Amniotic stem cell (primary cell): Measurements from ENCODE around the gene SRRM1.
"Not testable (repeated sequence)": the region's sequence is repeated elsewhere in the genome, so short reads cannot be mapped to it uniquely, and the experiment has no call there.

Source experiments
- DNase-seq: peaks from one replicate; lab custom pipeline; 2025; lab: John Stamatoyannopoulos, UW

The SRRM1 gene

GRCh38 chr1:24694380-24694843 is 51.3 kb downstream of the SRRM1 start:
- no peak for DNase-seq

DNA sequence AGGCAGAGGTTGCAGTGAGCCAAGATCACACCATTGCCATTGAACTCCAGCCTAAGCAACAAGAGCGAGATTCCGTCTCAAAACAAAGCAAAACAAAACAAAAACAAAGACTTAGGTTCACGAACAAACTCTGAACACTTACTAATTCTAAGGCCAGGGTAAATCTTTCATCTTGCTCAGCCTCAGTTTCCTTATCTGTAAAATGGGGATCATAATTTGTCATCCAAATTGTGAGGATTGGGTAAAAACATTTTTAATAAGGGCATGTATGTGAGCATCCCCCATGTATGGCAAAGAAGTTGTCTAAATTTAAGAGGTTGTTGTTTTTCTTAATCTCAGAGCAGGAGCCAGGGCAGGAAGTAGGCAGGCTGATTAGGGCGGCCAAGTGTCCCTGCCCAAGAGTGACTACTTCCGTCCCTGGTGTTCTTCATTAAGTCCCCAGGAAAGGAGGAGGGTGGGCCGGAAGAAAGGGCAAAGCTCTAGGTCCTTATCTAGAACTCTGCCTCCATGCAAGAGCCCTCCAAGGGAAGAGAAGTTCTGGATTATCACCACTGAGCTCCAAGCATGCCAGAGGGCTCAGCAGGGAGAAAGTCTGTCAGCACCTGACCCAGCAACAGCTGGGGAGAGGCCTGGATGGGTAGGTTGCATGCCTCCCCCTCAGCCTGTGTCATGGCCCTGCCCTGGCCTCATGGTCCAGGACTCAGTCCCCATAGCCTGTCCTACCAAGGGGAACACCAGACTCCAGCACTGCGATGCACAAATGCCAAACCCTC is 52.3 kb downstream of the SRRM1 start:
- DNase-seq: no peak

GRCh38 chr1:24696041-24696755 is 53.1 kb downstream of the SRRM1 start:
- no peak for DNase-seq

- DNase-seq: no peak
Observed at GRCh38 chr1:24696756-24697330, 53.7 kb downstream of the SRRM1 start.

DNA sequence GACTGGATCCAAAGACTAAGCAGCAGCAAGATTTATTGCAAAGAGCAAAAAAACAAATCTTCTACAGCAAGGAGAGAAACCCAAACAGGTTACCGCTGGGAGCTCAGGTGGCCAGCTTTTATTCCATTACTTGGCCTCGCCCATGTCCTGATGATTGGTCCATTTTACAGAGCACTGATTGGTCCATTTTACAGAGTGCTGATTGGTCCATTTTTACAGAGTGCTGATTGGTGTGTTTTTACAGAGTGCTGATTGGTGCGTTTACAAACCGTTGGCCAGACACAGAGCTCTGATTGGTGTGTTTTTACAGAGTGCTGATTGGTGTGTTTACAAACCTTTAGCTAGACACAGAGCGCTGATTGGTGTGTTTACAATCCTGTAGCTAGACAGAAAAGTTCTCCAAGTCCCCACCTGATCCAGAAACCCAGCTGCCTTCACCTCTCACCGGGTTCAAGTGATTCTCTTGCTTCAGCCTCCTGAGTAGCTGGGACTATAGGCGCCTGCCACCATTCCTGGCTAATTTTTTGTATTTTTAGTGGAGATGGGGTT is 54.4 kb downstream of the SRRM1 start:
- DNase-seq: not testable (repeated sequence)

DNA sequence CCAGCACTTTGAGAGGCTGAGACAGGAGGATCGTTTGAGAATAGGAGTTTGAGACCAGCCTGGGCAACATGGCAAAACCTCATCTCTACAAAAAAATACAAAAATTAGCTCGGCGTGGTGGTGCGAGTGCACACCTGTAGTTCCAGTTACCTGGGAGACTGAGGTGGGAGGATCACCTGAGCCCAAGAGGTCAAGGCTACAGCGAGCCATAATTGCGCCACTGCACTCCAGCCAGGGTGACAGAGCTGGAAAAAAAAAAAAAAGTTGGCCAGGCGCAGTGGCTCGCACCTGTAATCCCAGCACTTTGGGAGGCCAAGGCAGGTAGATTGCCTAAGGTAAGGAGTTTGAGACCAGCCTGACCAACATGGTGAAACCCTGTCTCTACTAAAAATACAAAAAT is 55.2 kb downstream of the SRRM1 start:
- DNase-seq: not testable (repeated sequence)

GRCh38 chr1:24699628-24700027 is 56.5 kb downstream of the SRRM1 start:
- DNase-seq: no peak

DNA sequence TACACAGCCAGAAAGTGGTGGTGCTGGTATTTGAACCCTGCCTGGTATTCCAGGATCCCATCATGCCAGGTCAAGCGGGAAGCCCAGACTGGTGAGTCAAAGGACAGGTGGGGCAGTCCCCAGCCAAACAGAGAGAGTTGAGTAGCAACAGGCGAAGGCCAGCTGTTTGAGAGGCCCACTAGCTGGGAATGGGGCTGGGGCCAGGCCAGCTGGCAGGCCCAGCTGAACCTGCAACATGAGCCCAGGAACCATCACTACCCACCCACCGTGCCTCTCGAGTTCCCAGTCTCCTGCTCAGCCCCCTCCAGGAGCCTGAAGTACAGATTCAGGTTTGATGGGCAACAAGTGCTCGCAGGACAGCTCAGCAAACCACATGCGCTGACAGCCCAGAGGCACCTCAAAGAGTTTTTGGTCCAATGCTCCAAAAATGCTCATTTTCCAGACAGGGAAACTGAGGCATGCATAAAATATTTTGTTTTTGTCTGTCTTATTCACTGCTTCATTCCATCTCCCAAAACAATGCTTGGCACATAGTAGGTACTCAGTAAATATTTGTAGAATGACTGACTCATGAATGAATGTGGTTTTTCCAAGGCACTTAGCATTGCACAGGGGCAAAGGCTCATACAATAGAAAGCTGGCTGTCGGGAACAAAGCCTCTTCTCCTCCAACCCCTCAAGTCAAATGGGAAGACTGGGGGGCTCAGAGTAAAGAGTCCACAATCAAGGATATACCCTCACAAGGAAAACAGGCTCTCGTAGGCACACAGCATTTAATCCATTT is 59.6 kb downstream of the SRRM1 start:
- DNase-seq: no peak

DNA sequence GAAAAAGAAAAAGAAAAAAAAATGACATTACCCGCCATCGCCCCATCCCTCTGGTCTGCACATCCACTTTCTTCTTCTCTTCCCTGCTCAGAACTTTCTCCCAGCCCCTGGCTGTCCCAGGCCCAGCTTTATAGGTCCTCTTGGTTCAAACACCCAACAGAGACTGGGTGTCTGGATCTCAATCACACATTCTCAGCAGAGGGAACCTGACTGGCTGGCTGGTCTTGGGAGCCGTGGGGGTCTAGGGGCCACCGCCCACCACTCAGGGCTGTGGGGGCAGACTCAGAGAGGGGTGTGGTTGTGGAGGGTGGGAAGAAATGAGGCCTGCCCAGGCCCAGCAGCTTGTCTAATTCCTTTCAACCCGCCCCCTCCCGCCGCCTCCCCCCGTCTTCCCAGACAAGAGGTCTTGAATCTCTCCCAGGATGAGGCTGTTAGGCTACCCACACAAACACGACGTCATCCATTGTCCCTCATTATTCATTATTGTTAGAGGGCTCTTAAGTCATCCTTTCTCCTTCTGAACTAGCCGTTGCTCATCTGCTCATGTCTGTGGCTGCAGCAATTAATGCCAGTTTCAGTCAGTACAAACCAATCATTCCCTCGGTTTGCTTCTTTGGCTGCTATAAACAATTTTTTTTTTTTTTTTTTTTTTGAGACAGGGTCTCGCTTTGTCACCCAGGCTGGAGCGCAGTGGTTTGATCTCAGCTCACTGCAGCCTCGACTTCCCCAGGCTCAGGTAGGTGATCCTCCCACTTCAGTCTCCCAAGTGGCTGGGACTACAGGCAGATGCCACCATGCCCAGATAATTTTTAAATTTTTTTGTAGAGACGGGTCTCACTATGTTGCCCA is 61.5 kb downstream of the SRRM1 start:
- DNase-seq: no peak

GRCh38 chr1:24705260-24706073 is 62.4 kb downstream of the SRRM1 start:
- DNase-seq: no peak

- not testable (repeated sequence) for DNase-seq
Observed at GRCh38 chr1:24706074-24706389, 62.9 kb downstream of the SRRM1 start.

GRCh38 chr1:24707687-24708086 is 64.6 kb downstream of the SRRM1 start:
- DNase-seq: no peak

DNA sequence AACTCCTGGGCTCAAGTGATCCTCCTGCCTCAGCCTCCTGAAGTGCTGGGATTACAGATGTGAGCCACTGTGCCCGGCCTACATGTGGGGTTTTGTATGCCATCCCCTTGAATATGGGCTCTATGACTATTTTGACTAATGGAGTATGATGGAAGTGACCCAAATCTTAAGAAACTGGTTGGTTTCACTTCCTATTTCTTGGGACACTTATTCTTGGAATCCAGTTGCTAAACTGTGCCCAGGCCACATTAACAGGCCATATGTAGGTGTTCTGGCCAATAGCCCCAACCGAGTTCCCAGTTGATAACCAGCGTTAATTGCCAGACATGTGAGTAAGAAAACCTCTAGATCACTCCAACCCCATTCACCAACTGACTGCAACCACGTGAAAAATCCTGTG is 65.8 kb downstream of the SRRM1 start:
- DNase-seq: no peak

DNA sequence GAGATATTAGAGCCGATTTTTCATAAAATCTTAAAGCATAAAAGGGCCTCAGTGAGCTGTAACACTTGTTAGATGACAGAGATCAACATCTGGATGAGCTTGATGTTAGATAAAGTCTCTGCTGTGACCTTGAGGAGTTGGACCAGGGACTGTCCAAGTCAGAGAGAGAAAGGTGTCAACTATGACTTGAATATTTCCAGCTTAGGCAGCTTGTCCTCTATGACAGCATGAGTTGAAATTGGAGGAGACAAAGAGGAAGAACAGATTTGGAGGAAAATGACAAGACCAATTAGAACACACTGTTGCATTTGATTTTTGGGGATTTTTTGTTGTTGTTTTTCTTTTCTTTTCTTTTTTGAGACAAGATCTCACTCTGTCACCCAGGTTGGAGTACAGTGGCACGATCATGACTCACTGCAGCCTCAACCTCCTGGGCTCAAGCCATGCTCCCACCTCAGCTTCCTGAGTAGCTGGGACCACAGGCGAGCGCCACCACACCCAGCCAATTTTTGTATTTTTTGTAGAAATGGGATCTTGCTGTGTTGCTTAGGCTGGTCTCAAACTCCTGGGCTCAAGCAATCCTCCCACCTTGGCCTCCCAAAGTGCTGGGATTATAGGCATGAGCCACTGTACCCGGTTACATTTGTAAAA is 66.8 kb downstream of the SRRM1 start:
- no peak for DNase-seq

DNA sequence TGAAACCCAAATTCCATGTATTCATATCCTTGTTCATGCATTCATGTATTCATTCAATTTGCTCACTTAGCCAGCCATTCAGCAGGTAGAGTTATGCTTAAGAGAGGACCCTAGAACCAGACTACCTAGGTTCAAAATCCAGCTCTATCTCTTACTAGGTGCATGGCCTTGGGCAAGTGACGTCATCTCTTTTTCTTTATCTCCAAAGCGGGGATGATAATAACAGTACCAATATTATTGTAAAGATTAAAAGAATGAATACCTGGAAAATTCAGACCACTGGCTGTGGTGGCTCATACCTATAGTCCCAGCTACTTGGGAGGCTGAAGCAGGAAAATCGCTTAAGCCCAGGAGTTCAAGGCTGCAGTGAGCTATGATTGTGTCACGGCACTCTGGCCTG is 68.2 kb downstream of the SRRM1 start:
- DNase-seq: no peak

- no peak for DNase-seq
Observed at GRCh38 chr1:24713176-24713575, 70.1 kb downstream of the SRRM1 start.

- DNase-seq: no peak
Observed at GRCh38 chr1:24713736-24714135, 70.6 kb downstream of the SRRM1 start.

DNA sequence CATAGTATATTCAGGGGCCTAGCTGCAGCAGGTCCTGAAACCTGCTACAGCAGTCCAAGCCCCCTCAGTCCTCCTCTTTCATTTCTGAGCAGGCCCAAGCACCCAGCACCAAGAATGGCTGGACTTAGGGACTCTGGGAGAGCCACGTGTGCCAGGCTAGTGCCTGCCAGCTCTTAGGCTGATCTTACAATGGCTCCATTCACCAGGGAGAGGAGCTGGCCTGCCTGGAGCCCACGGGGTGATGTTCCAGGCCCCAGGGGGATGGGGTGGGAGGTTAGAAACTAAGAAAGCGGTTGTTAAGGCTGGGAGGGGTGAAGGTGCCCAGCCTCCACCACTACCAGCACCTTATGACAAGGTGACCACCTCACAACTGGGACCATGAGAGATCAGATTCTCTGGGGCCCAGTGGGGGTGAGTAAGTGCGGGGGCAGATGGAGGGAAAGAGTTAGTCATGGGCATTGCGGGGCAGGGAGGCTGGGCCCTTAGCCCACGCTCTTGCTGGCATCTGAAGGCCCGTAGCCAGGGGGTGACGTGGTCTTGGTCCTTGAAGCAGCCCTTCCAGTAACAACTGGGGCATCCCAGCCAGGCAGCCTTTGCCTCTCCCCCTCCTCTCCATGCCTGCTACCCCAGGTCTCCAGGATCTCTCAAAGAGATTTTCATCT is 71.9 kb downstream of the SRRM1 start:
- no peak for DNase-seq

- no peak for DNase-seq
Observed at GRCh38 chr1:24715658-24716057, 72.6 kb downstream of the SRRM1 start.
